ENCODE measurements around the gene DRAM1.

- TF ChIP-seq, protein P1, sequence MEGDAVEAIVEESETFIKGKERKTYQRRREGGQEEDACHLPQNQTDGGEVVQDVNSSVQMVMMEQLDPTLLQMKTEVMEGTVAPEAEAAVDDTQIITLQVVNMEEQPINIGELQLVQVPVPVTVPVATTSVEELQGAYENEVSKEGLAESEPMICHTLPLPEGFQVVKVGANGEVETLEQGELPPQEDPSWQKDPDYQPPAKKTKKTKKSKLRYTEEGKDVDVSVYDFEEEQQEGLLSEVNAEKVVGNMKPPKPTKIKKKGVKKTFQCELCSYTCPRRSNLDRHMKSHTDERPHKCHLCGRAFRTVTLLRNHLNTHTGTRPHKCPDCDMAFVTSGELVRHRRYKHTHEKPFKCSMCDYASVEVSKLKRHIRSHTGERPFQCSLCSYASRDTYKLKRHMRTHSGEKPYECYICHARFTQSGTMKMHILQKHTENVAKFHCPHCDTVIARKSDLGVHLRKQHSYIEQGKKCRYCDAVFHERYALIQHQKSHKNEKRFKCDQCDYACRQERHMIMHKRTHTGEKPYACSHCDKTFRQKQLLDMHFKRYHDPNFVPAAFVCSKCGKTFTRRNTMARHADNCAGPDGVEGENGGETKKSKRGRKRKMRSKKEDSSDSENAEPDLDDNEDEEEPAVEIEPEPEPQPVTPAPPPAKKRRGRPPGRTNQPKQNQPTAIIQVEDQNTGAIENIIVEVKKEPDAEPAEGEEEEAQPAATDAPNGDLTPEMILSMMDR (IDR thresholded peaks at IDR 0.05; ENCODE audit: low read depth, low read length): no peak
- TF ChIP-seq EZH2phosphoT487 (IDR thresholded peaks at IDR 0.05; ENCODE audit: low read depth): no peak
These were observed 64.8 kb downstream of the DRAM1 start for GRCh38 chr12:101942250-101942605.
